Thymus (tissue), 11 donors: ENCODE measurements around the gene SLC8A3. TPM values are rescaled to one million over a fixed set of nuclear protein-coding genes. Genes with fewer than 3 reads are reported as not detected.

ENCODE experiments used
- DNase-seq, 9 donors: peaks; one replicate each; pipeline ENCODE4 v3.0.0-alpha.2; 2013; ENCODE audit warnings: low spot score in 9 of 9, low read depth in 6 of 9, missing footprints in 1 of 9
- H3K27ac ChIP-seq, 2 donors: one replicate each; pipeline ENCODE4 v1.5.1; 2013; ENCODE audit warnings: control low read depth in 1 of 2, low read depth in 1 of 2, low read length in 1 of 2, mild to moderate bottlenecking in 1 of 2, moderate library complexity in 1 of 2
- H3K27me3 ChIP-seq, 2 donors: one replicate each; pipeline ENCODE4 v1.5.1; 2013; ENCODE audit warnings: low read length in 1 of 2; ENCODE audit not compliant: control insufficient read depth in 2 of 2, insufficient read depth in 1 of 2
- H3K36me3 ChIP-seq, 2 donors: one replicate each; pipeline ENCODE4 v1.5.1; 2013; ENCODE audit warnings: low read length in 1 of 2, mild to moderate bottlenecking in 1 of 2, moderate library complexity in 1 of 2; ENCODE audit not compliant: control insufficient read depth in 2 of 2, insufficient read depth in 2 of 2
- H3K4me1 ChIP-seq, 2 donors: one replicate each; pipeline ENCODE4 v1.5.1; 2013; ENCODE audit warnings: low read length in 2 of 2; ENCODE audit not compliant: control insufficient read depth in 2 of 2, insufficient read depth in 2 of 2
- H3K4me3 ChIP-seq, 2 donors: one replicate each; pipeline ENCODE4 v1.5.1; 2013; ENCODE audit warnings: low read length in 2 of 2, control low read depth in 1 of 2, mild to moderate bottlenecking in 1 of 2
- H3K9me3 ChIP-seq, 2 donors: one replicate each; pipeline ENCODE4 v1.5.1; 2013; ENCODE audit warnings: low read length in 1 of 2, mild to moderate bottlenecking in 1 of 2; ENCODE audit not compliant: control insufficient read depth in 2 of 2, insufficient read depth in 1 of 2
- WGBS: extraction: QIAGEN DNeasy Blood & Tissue Kit; methylation state at CpG from one replicate; pipeline ENCODE4 v1.1.7; 2013; 5-methylcytosine and 5-hydroxymethylcytosine counted together
- polyA plus RNA-seq: library from polyadenylated mRNA; stranded (reverse); fragments of 200-250 nt; gene quantifications from one replicate; pipeline ENCODE4 v1.2.3, GENCODE V29; 2013
- total RNA-seq: library from RNA; stranded (reverse); fragments of 120-200 nt; gene quantifications from one replicate; pipeline ENCODE4 v1.2.4, GENCODE V29; 2013
- donor health status: healthy.

The SLC8A3 gene
- total and polyA plus RNA-seq, 2 donors: 0.16 to 0.99 TPM

DNA sequence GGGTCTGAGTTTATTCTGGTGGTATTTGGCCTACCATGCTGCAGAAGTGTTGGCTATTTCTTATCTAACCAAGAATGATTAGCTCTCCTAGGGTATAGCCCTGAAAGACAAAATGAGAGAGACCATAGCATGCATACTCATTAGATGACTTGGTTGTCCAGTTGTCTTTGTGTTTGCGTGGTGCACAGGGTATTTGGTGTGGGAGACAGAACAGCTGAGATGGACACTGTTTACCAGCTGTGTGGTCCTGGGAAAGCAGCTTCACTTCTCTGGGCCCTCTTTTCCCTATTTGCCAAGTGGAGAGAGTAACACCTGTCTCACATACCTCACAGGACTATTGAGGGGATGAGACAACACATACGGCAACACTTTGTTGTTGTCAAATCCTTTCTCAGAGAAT is 95.6 kb downstream of the SLC8A3 start:
- H3K4me3 ChIP-seq: no peak overlapping the region
- H3K27ac ChIP-seq: no peak overlapping the region
- DNase-seq: no peak
- 96% methylated on average over 2 of the region's 2 CpGs for WGBS
- no peaks in the 10 kb centered on the region for H3K36me3 ChIP-seq
- no peaks in the 10 kb centered on the region for H3K9me3 ChIP-seq
- no peaks in the 10 kb centered on the region for H3K4me1 ChIP-seq
- no peaks in the 10 kb centered on the region for H3K27me3 ChIP-seq

DNA sequence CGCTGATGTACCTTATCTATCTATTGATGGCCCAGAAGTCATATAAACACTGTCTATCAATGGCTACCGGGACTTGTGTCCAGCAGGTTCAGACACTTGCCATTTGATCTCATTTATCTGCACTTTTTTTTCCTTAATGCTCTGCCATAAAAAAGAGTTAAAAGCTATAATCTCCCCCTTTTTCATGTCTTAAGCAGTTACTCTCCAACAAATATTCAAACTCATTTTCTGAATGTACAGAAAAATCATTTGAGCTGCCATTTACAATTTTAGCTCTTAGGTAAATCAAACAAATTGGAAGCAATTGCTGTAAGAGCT is 101.4 kb downstream of the SLC8A3 start:
- WGBS: 25% methylated on average over 2 of the region's 2 CpGs
- no peak for DNase-seq
- Histone ChIP-seq H3K27ac (no peak overlapping the region), H3K4me3 (no peak overlapping the region), H3K4me1 (no peaks in the 10 kb centered on the region), H3K27me3 (no peaks in the 10 kb centered on the region), H3K9me3 (no peaks in the 10 kb centered on the region), H3K36me3 (no peaks in the 10 kb centered on the region)

DNA sequence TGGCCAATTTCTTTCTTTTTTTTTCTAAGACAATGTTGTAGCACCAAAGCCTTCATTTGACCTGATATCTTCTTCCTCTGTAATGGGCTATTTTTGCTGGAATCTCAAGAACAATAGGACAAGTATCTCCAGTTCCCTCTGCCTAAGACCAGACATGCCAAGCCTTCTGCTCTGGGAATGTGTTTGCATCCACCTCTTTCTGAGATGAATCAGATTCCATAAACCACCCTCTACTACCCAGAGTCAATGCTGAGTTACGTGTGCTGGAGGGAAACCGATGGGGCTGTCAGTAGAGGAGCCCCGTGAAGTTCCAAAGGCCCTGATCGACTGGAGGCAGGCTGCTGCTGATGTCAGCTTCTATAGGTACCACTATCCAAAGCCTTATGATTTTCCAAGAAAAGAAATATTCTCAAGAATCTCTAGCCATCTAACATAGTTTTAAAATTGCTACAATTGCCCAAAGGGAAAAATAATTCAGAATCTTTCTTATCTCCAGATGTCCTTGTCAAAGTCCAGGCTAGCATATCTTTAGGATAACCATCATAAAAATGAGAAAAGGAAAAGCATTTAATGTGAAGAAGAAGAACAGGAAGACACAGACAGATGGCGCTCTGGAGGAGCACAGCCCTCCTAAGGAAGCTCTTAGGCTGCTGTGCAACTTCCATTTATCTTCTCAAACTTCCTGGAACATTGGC is 101.9 kb downstream of the SLC8A3 start:
- H3K27ac ChIP-seq: no peak overlapping the region
- H3K27me3 ChIP-seq: no peaks in the 10 kb centered on the region
- no peaks in the 10 kb centered on the region for H3K4me1 ChIP-seq
- 67% methylated on average over 5 of the region's 5 CpGs for WGBS
- DNase-seq: peak in 3 of 9 donors; percentile 2 to 22 (median 20)
- H3K4me3 ChIP-seq: no peak overlapping the region
- no peaks in the 10 kb centered on the region for H3K9me3 ChIP-seq
- no peaks in the 10 kb centered on the region for H3K36me3 ChIP-seq

DNA sequence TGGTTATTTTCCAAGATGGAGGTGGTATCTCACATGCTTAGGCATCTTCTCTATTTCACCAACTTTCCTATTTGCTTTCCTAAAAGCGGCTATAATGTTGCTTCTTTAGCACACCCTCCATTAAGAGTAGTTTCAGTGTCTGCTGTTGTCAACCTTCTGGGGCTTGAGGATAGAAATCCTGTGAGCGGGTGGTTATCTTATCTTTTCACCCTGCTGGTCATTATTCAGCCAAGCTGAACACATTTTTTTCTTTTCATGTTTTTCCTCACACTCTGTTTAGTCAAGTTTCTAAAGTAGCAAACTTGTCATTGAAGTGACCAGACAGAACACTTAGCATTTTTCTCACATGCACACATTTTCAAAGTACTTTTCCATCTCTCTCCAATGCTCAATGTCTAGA is 104.5 kb downstream of the SLC8A3 start:
- no peaks in the 10 kb centered on the region for H3K36me3 ChIP-seq
- 72% methylated on average over 2 of the region's 2 CpGs for WGBS
- no peaks in the 10 kb centered on the region for H3K9me3 ChIP-seq
- H3K4me1 ChIP-seq: no peaks in the 10 kb centered on the region
- no peak overlapping the region for H3K27ac ChIP-seq
- DNase-seq: no peak
- no peak overlapping the region for H3K4me3 ChIP-seq
- H3K27me3 ChIP-seq: no peaks in the 10 kb centered on the region

DNA sequence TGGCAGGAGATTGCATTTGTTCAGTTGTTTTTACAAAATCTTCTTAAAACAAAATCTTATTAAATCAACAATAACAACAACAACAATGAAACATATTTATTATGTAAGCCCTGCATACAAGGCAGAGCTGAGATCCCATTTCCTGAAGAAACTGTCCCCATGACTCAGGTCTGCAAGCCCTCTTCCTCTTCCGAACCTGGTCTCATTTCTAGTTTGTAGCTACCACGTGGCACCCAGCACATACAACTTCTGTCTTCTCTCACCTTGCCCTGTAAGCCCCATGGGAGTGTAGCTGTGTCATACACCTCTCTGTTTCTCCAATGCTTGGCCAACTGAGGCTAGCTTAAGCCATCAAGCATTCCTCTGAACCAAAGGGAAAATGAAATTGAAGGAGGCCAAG is 106.4 kb downstream of the SLC8A3 start:
- WGBS: 27% methylated on average over 2 of the region's 2 CpGs
- H3K27me3 ChIP-seq: no peaks in the 10 kb centered on the region
- no peak overlapping the region for H3K27ac ChIP-seq
- H3K9me3 ChIP-seq: no peaks in the 10 kb centered on the region
- H3K4me3 ChIP-seq: no peak overlapping the region
- H3K36me3 ChIP-seq: no peaks in the 10 kb centered on the region
- no peak for DNase-seq
- no peaks in the 10 kb centered on the region for H3K4me1 ChIP-seq

DNA sequence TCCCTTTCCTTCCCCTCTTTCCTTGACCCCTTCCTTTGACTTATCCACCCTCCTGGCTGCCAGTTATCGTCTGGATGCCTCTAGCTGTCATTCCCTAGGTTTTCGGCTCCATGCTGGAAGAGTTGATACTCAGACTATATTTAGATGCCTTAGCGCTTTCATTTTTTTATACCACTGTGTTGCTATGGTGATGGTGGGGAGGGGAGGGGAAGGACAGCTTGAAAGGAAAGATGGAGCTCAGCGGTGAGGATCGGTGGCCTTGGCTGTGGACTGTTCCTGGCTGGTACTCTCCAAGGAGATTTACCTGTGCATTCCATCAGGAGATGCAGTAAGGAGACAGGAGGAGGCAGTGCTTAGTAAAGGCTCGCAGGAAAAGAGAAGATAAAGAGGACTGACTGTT is 108.7 kb downstream of the SLC8A3 start:
- no peaks in the 10 kb centered on the region for H3K36me3 ChIP-seq
- DNase-seq: no peak
- WGBS: 93% methylated on average over 6 of the region's 6 CpGs
- H3K9me3 ChIP-seq: no peaks in the 10 kb centered on the region
- H3K27ac ChIP-seq: no peak overlapping the region
- no peaks in the 10 kb centered on the region for H3K4me1 ChIP-seq
- H3K4me3 ChIP-seq: no peak overlapping the region
- no peaks in the 10 kb centered on the region for H3K27me3 ChIP-seq

DNA sequence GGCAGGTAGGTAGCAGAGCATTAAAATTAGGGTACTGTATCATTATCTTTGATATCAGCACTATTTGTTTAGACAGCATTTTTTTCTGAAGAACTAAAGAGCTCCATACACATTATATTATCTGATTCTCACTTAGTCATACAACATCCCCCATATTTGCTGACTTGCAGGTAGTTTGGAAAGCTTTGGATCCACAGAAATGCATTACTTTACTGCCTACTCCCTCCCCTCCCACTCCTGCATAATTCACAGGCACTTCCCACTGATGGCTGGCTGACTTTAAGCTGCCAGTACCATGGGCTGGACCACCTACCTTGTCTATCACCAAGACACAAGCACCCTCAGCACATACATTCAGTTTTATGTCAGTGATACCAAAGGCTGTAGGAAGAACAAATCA is 110.4 kb downstream of the SLC8A3 start:
- Histone ChIP-seq H3K27ac (no peak overlapping the region), H3K4me3 (no peak overlapping the region), H3K9me3 (no peaks in the 10 kb centered on the region), H3K4me1 (no peaks in the 10 kb centered on the region), H3K27me3 (no peaks in the 10 kb centered on the region), H3K36me3 (no peaks in the 10 kb centered on the region)
- no peak for DNase-seq

DNA sequence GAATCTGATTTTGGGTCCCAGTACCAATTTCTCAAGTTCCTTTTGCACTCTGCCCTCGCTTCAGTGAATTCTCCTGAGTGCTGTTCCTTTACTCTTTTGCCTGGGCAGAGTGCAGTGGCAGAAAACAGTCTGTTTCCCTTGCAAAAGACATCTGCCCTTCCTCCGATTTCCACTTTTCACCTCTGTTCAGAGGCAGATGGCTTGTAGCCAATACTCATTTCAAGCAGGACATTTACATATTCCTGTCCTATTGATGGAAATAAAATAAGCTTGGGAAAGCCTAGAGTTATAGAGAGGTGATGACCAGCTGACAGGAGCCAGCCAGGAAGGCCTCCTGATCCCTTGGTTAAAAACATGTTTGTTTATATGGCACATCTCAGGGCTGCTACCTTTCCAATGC is 111.0 kb downstream of the SLC8A3 start:
- H3K9me3 ChIP-seq: no peaks in the 10 kb centered on the region
- no peaks in the 10 kb centered on the region for H3K27me3 ChIP-seq
- H3K4me1 ChIP-seq: no peaks in the 10 kb centered on the region
- WGBS: 77% methylated on average over 2 of the region's 2 CpGs
- no peaks in the 10 kb centered on the region for H3K36me3 ChIP-seq
- no peak for DNase-seq
- no peak overlapping the region for H3K4me3 ChIP-seq
- H3K27ac ChIP-seq: no peak overlapping the region

DNA sequence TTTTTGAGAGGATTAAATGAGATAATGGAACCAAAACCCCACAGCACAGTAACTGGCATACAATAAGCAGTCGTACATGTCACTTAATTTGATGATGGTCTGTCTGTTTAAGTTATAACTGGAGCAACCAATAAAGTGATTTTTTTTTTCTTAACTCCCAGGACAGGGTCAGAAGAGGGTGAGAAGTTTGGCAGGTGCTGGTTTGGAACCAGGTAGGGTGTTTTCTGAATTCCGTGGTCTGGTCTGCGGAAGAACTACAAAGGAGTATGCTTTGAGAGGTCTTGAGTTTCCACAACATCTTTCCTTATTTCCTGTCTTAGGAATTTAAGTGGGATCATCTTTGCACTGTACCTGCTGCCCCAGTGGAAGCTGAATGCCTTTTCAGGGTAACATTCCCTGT is 111.7 kb downstream of the SLC8A3 start:
- Histone ChIP-seq H3K27ac (no peak overlapping the region), H3K27me3 (no peaks in the 10 kb centered on the region), H3K36me3 (no peaks in the 10 kb centered on the region), H3K4me3 (no peak overlapping the region), H3K9me3 (no peaks in the 10 kb centered on the region), H3K4me1 (no peaks in the 10 kb centered on the region)
- no peak for DNase-seq
- WGBS: 94% methylated on average over 3 of the region's 3 CpGs
